Measurements from ENCODE around the gene PDGFB. TPM values are rescaled to one million over a fixed set of nuclear protein-coding genes. Genes with fewer than 3 reads are reported as not detected.

Gene PDGFB
- total RNA-seq, 4 donors from 2014 or later = 12.2 to 22.3 (median 17.5) TPM

GRCh38 chr22:39238561-39238960, 6.2 kb downstream of the PDGFB start:
- TF ChIP-seq, protein P1, sequence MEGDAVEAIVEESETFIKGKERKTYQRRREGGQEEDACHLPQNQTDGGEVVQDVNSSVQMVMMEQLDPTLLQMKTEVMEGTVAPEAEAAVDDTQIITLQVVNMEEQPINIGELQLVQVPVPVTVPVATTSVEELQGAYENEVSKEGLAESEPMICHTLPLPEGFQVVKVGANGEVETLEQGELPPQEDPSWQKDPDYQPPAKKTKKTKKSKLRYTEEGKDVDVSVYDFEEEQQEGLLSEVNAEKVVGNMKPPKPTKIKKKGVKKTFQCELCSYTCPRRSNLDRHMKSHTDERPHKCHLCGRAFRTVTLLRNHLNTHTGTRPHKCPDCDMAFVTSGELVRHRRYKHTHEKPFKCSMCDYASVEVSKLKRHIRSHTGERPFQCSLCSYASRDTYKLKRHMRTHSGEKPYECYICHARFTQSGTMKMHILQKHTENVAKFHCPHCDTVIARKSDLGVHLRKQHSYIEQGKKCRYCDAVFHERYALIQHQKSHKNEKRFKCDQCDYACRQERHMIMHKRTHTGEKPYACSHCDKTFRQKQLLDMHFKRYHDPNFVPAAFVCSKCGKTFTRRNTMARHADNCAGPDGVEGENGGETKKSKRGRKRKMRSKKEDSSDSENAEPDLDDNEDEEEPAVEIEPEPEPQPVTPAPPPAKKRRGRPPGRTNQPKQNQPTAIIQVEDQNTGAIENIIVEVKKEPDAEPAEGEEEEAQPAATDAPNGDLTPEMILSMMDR (IDR thresholded peaks at IDR 0.05) = no peak
- TF ChIP-seq POLR2A (IDR thresholded peaks at IDR 0.05) = no peak
- intact Hi-C loops (cut with DNase I; ENCODE audit: low total_unique reads) = loop anchor here (10.0 kb wide), 1 partner anchor 64 kb away; no protein-coding TSS in a partner anchor
- DNase-seq (ENCODE audit: low spot score in 2 of 2) = no peak
- 68 to 72% methylated on average over 8 of the region's 8 CpGs for WGBS, 2 donors
- H3K4me3 ChIP-seq (ENCODE audit: low read depth, poor library complexity, severe bottlenecking) = no peak overlapping the region

DNA sequence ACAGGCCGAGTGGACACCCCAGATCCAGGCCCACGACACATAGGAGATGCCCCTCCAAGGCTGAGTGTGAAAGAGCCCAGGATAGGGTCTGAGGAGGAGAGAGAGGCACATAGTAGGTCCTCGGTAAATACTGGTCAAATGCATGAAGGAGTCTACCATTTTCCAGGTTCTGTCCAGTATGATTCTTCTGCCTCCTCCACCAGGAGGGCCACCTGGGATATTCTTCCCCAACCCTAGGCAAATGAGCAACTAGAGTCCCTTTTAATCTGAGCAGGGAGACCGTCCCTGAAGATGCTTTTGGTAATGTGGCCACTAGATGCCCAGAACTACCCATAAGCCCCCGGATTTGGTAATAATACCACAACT, 6.7 kb downstream of the PDGFB start:
- 59 to 76% methylated on average over 5 of the region's 5 CpGs for WGBS, 2 donors
- no peak overlapping the region for H3K4me3 ChIP-seq (ENCODE audit: low read depth, poor library complexity, severe bottlenecking)
- no peak for DNase-seq (ENCODE audit: low spot score in 2 of 2)
- no peak for TF ChIP-seq POLR2A (IDR thresholded peaks at IDR 0.05)
- TF ChIP-seq, protein P1 (IDR thresholded peaks at IDR 0.05) = no peak
- intact Hi-C loops (cut with DNase I; ENCODE audit: low total_unique reads) = loop anchor here (10.0 kb wide), 1 partner anchor 63 kb away; no protein-coding TSS in a partner anchor

- TF ChIP-seq, protein P1 (IDR thresholded peaks at IDR 0.05) = no peak
- TF ChIP-seq POLR2A (IDR thresholded peaks at IDR 0.05) = no peak
- no peak for DNase-seq (ENCODE audit: low spot score in 2 of 2)
- 18 to 21% methylated on average over 22 of the region's 22 CpGs for WGBS, 2 donors
- H3K4me3 ChIP-seq (ENCODE audit: low read depth, poor library complexity, severe bottlenecking) = no peak overlapping the region
- intact Hi-C loops (cut with DNase I; ENCODE audit: low total_unique reads) = loop anchor here (10.0 kb wide), 1 partner anchor 63 kb away; no protein-coding TSS in a partner anchor
Observed at GRCh38 chr22:39237318-39238100, 7.3 kb downstream of the PDGFB start.

GRCh38 chr22:39236321-39237317, 8.2 kb downstream of the PDGFB start:
- no peak for DNase-seq (ENCODE audit: low spot score in 2 of 2)
- TF ChIP-seq, protein P1 (IDR thresholded peaks at IDR 0.05) = no peak
- no peak for TF ChIP-seq POLR2A (IDR thresholded peaks at IDR 0.05)
- no peak overlapping the region for H3K4me3 ChIP-seq (ENCODE audit: low read depth, poor library complexity, severe bottlenecking)
- 46 to 54% methylated on average over 35 to 37 of the region's 37 CpGs for WGBS, 2 donors
- intact Hi-C loops (cut with DNase I; ENCODE audit: low total_unique reads) = loop anchor here (10.0 kb wide), 1 partner anchor 62 kb away; no protein-coding TSS in a partner anchor

- no peak overlapping the region for H3K4me3 ChIP-seq (ENCODE audit: low read depth, poor library complexity, severe bottlenecking)
- WGBS, 2 donors = 32 to 38% methylated on average over 21 of the region's 29 CpGs
- intact Hi-C loops (cut with DNase I; ENCODE audit: low total_unique reads) = loop anchor here (10.0 kb wide), 1 partner anchor 60 kb away; no protein-coding TSS in a partner anchor
- DNase-seq (ENCODE audit: low spot score in 2 of 2) = peak; percentile 87 to 95
- TF ChIP-seq, protein P1 (IDR thresholded peaks at IDR 0.05) = no peak
- no peak for TF ChIP-seq POLR2A (IDR thresholded peaks at IDR 0.05)
Observed at GRCh38 chr22:39234867-39235687, 9.7 kb downstream of the PDGFB start.
